Thoracic aorta (tissue), 2 donors: ENCODE results near the gene ADCY2. TPM values are rescaled to one million over a fixed set of nuclear protein-coding genes. Genes with fewer than 3 reads are reported as not detected.

ENCODE experiments used
- ATAC-seq: fragments of 150-250 bp; one replicate; pipeline ENCODE4 v1.8.0; 2017; ENCODE audit warnings: low read depth; ENCODE audit not compliant: insufficient number of reproducible peaks, low FRiP score
- DNase-seq: peaks from one replicate; pipeline ENCODE4 v3.0.0-alpha.2; 2020; ENCODE audit warnings: low spot score
- H3K27ac ChIP-seq, 2 donors: fragments of 200-600 bp; sonication (generic); 1 replicate in 1 of 2; 2 replicates in 1 of 2; pipeline ENCODE4 v1.5.1; 2016; ENCODE audit warnings: mild to moderate bottlenecking in 2 of 2, moderate library complexity in 2 of 2
- H3K27me3 ChIP-seq: fragments of 200-600 bp; sonication (generic); replicated peaks from 2 replicates; pipeline ENCODE4 v1.6.0; 2016; ENCODE audit warnings: mild to moderate bottlenecking; ENCODE audit not compliant: insufficient read depth
- H3K36me3 ChIP-seq: fragments of 200-600 bp; sonication (generic); one replicate; pipeline ENCODE4 v1.5.1; 2016
- H3K4me1 ChIP-seq, 2 donors: fragments of 200-600 bp; sonication (generic); 1 replicate in 1 of 2; 2 replicates in 1 of 2; pipeline versions ENCODE4 v1.5.1 to v1.6.0; 2016; ENCODE audit warnings: low read depth in 2 of 2, mild to moderate bottlenecking in 1 of 2; ENCODE audit not compliant: control insufficient read depth in 1 of 2
- H3K4me3 ChIP-seq: fragments of 200-600 bp; sonication (generic); 2 replicates; pipeline ENCODE4 v1.5.1; 2016; ENCODE audit warnings: mild to moderate bottlenecking
- H3K9me3 ChIP-seq: fragments of 200-600 bp; sonication (generic); 2 replicates; pipeline ENCODE4 v1.5.1; 2016
- CTCF ChIP-seq: fragments of 200-600 bp; sonication (generic); IDR thresholded peaks from one replicate; pipeline ENCODE4 v1.5.1; 2019; ENCODE audit warnings: antibody characterized with exemption
- total RNA-seq, 2 donors: library from RNA; depleted of rRNA; stranded (reverse); fragments of >200 nt; gene quantifications; one replicate each; pipeline versions ENCODE4 v1.1.0 to v1.2.3, GENCODE V29; 2016

The ADCY2 gene
- total RNA-seq, 2 donors from 2014 or later = 5.0 to 14.8 TPM

GRCh38 chr5:7846327-7846726 lies 450.4 kb downstream of the ADCY2 start:
- no peaks in the 10 kb centered on the region for H3K9me3 ChIP-seq
- no peak for DNase-seq
- no peaks in the 10 kb centered on the region for H3K36me3 ChIP-seq
- H3K27ac ChIP-seq = no peak overlapping the region
- no peak for TF ChIP-seq CTCF
- H3K27me3 ChIP-seq = no peaks in the 10 kb centered on the region
- peaks cover 5 to 8% of the 10 kb centered on the region in 2 donors for H3K4me1 ChIP-seq
- no peak for ATAC-seq
- no peak overlapping the region for H3K4me3 ChIP-seq

- DNase-seq (no peak), ATAC-seq (no peak)
- Histone ChIP-seq H3K9me3 (no peaks in the 10 kb centered on the region), H3K4me3 (no peak overlapping the region), H3K27ac (no peak overlapping the region), H3K4me1 (peaks cover 5 to 16% of the 10 kb centered on the region in 2 donors), H3K27me3 (no peaks in the 10 kb centered on the region), H3K36me3 (no peaks in the 10 kb centered on the region)
- TF ChIP-seq CTCF = no peak
These were observed 452.4 kb downstream of the ADCY2 start for GRCh38 chr5:7848296-7848695.

- Histone ChIP-seq H3K4me1 (peaks cover 5 to 16% of the 10 kb centered on the region in 2 donors), H3K9me3 (no peaks in the 10 kb centered on the region), H3K36me3 (no peaks in the 10 kb centered on the region), H3K27me3 (no peaks in the 10 kb centered on the region), H3K4me3 (peak overlapping the region; percentile 75), H3K27ac (no peak overlapping the region)
- ATAC-seq (no peak), DNase-seq (no peak)
- TF ChIP-seq CTCF = no peak
These were observed 453.9 kb downstream of the ADCY2 start for GRCh38 chr5:7849681-7850394.

GRCh38 chr5:7850395-7851239 lies 454.7 kb downstream of the ADCY2 start, which contains the start of gene CFAP90:
TSS of gene CFAP90 (minus strand) at chr5:7851133. CDS start at chr5:7851021, 112 bp downstream.
- Histone ChIP-seq H3K36me3 (no peaks in the 10 kb centered on the region), H3K27me3 (no peaks in the 10 kb centered on the region), H3K4me3 (peak within 1 kb of the TSS; percentile 75), H3K9me3 (no peaks in the 10 kb centered on the region), H3K4me1 (peaks cover 5 to 16% of the 10 kb centered on the region in 2 donors), H3K27ac (no peak within 1 kb of the TSS)
- peak; percentile 25 for TF ChIP-seq CTCF
- DNase-seq = no peak
- no peak for ATAC-seq

GRCh38 chr5:7851240-7851592 lies 455.3 kb downstream of the ADCY2 start:
- H3K9me3 ChIP-seq = no peaks in the 10 kb centered on the region
- H3K27ac ChIP-seq = no peak overlapping the region
- peak overlapping the region; percentile 75 for H3K4me3 ChIP-seq
- H3K36me3 ChIP-seq = no peaks in the 10 kb centered on the region
- H3K27me3 ChIP-seq = no peaks in the 10 kb centered on the region
- DNase-seq (no peak), ATAC-seq (no peak)
- no peak for TF ChIP-seq CTCF
- peaks cover 5 to 16% of the 10 kb centered on the region in 2 donors for H3K4me1 ChIP-seq
